IMR-90 (cell line): ENCODE data around the gene CDNF. TPM values are rescaled to one million over a fixed set of nuclear protein-coding genes. Genes with fewer than 3 reads are reported as not detected.

Source experiments
- ATAC-seq: fragments of 200-7000 bp; cut with Tn5 transposase; 2 replicates; pipeline ENCODE4 v1.9.1; 2020; ENCODE audit warnings: low read depth, mild to moderate bottlenecking, moderate library complexity
- BruUV-seq: library from RNA; stranded (reverse); fragments of 400-500 nt; replicated peaks from 2 replicates; lab custom pipeline; 2021; lab: Mats Ljungman, UMichigan
- CTCF ChIA-PET: fragments of 300-600 bp; formaldehyde crosslinking; extraction: SDS; loops from one replicate; lab custom pipeline; 2021; ENCODE audit warnings: antibody characterized with exemption; lab: Yijun Ruan, JAX
- POLR2A ChIA-PET: fragments of 300-600 bp; sonication (Branson Sonifier 250); formaldehyde crosslinking; loops from one replicate; lab custom pipeline; 2022; ENCODE audit warnings: antibody characterized with exemption; ENCODE audit not compliant: unreplicated experiment; lab: Charles Lee
- DNase-seq: peaks from one replicate; pipeline ENCODE4 v3.0.0; 2013
- H2AFZ ChIP-seq: replicated peaks from 2 replicates; pipeline ENCODE3; 2013; ENCODE audit warnings: low read length, mild to moderate bottlenecking; ENCODE audit not compliant: poor library complexity
- H2AK5ac ChIP-seq: 2 replicates; pipeline ENCODE4 v1.6.1; 2013; ENCODE audit warnings: low read depth, low read length, inconsistent platforms
- H2AK9ac ChIP-seq: replicated peaks from 2 replicates; pipeline ENCODE3; 2013; ENCODE audit warnings: mild to moderate bottlenecking, low read depth, low read length, moderate library complexity; ENCODE audit not compliant: poor library complexity
- H2BK120ac ChIP-seq: 2 replicates; pipeline ENCODE4 v1.6.1; 2013; ENCODE audit warnings: low read depth, low read length, inconsistent platforms
- H2BK15ac ChIP-seq: 3 replicates; pipeline ENCODE4 v1.6.1; 2013; ENCODE audit warnings: low read depth, low read length, inconsistent platforms
- H2BK20ac ChIP-seq: 2 replicates; pipeline ENCODE4 v1.6.1; 2013; ENCODE audit warnings: low read depth, mild to moderate bottlenecking, inconsistent platforms, low read length, moderate library complexity
- H2BK5ac ChIP-seq: 2 replicates; pipeline ENCODE4 v1.6.1; 2013; ENCODE audit warnings: mild to moderate bottlenecking, low read depth, low read length, inconsistent platforms; ENCODE audit not compliant: poor library complexity, severe bottlenecking
- H3K14ac ChIP-seq: replicated peaks from 2 replicates; pipeline ENCODE4 v1.6.1; 2013; ENCODE audit warnings: low read depth, low read length, inconsistent platforms
- H3K18ac ChIP-seq: 2 replicates; pipeline ENCODE4 v1.6.1; 2013; ENCODE audit warnings: low read depth, low read length, control low read depth
- H3K23ac ChIP-seq: 2 replicates; pipeline ENCODE4 v1.6.1; 2013; ENCODE audit warnings: low read depth, low read length, inconsistent platforms
- H3K27ac ChIP-seq: 2 replicates; pipeline ENCODE4 v1.5.1; 2013; ENCODE audit warnings: mild to moderate bottlenecking, control low read depth, low read length; ENCODE audit not compliant: insufficient read depth
- H3K27me3 ChIP-seq: 2 replicates; pipeline ENCODE4 v1.6.1; 2013; ENCODE audit warnings: low read length; ENCODE audit not compliant: control insufficient read depth, insufficient read depth
- H3K36me3 ChIP-seq: 2 replicates; pipeline ENCODE4 v1.6.1; 2013; ENCODE audit warnings: low read length, mixed read lengths; ENCODE audit not compliant: control insufficient read depth, insufficient read depth
- H3K4ac ChIP-seq: 2 replicates; pipeline ENCODE4 v1.6.1; 2013; ENCODE audit warnings: low read depth, low read length, inconsistent platforms
- H3K4me1 ChIP-seq: 2 replicates; pipeline ENCODE4 v1.6.1; 2013; ENCODE audit warnings: low read length, mixed read lengths; ENCODE audit not compliant: control insufficient read depth, insufficient read depth
- H3K4me2 ChIP-seq: 2 replicates; pipeline ENCODE4 v1.6.1; 2013; ENCODE audit warnings: low read depth, mild to moderate bottlenecking, control low read depth, low read length, moderate library complexity
- H3K4me3 ChIP-seq: 2 replicates; pipeline ENCODE4 v1.5.1; 2013; ENCODE audit warnings: low read depth, mild to moderate bottlenecking, control low read depth, low read length, moderate library complexity; ENCODE audit not compliant: insufficient read depth
- H3K56ac ChIP-seq: 2 replicates; pipeline ENCODE4 v1.6.1; 2013; ENCODE audit warnings: low read length, inconsistent platforms; ENCODE audit not compliant: insufficient read depth; ENCODE audit errors: extremely low read depth
- H3K79me1 ChIP-seq, 2 experiments: 2 replicates each; pipeline ENCODE4 v1.6.1; 2013; ENCODE audit warnings: low read length in 2 of 2, inconsistent platforms in 1 of 2, low read depth in 1 of 2
- H3K9ac ChIP-seq: 2 replicates; pipeline ENCODE4 v1.6.1; 2013; ENCODE audit warnings: low read depth, low read length, control low read depth
- H3K9me1 ChIP-seq: 2 replicates; pipeline ENCODE4 v1.6.1; 2013; ENCODE audit warnings: low read length, inconsistent platforms; ENCODE audit not compliant: insufficient read depth
- H3K9me3 ChIP-seq: 2 replicates; pipeline ENCODE4 v1.6.1; 2013; ENCODE audit warnings: low read length; ENCODE audit not compliant: control insufficient read depth, insufficient read depth
- H4K20me1 ChIP-seq: 2 replicates; pipeline ENCODE4 v1.6.1; 2013; ENCODE audit warnings: low read length, inconsistent platforms; ENCODE audit not compliant: insufficient read depth
- H4K5ac ChIP-seq: 2 replicates; pipeline ENCODE4 v1.6.1; 2013; ENCODE audit warnings: mild to moderate bottlenecking, low read depth, low read length, control low read depth
- H4K8ac ChIP-seq, 2 experiments: 2 replicates each; pipeline ENCODE4 v1.6.1; 2013; ENCODE audit warnings: low read depth in 2 of 2, low read length in 2 of 2, control low read depth in 1 of 2, inconsistent platforms in 1 of 2
- H4K91ac ChIP-seq: 2 replicates; pipeline ENCODE4 v1.6.1; 2013; ENCODE audit warnings: low read depth, low read length, inconsistent platforms; ENCODE audit not compliant: insufficient read depth
- FOS ChIP-seq: fragments of 150-350 bp; IDR thresholded peaks from 2 replicates; pipeline ENCODE4 v1.6.1; 2016; ENCODE audit warnings: low read depth, low read length
- MXI1 ChIP-seq: IDR thresholded peaks from 2 replicates; pipeline ENCODE4 v1.6.1; 2012; ENCODE audit warnings: low read depth, mild to moderate bottlenecking, low read length, moderate library complexity, borderline replicate concordance
- WGBS, 2 experiments: methylation state at CpG; one replicate each; pipeline versions ENCODE4 v1.1.5 to v1.1.7; 2013; ENCODE audit warnings: missing lambda C conversion rate in 2 of 2; ENCODE audit not compliant: insufficient read length in 1 of 2; ENCODE audit errors: extremely low coverage in 2 of 2; 5-methylcytosine and 5-hydroxymethylcytosine counted together
- dilution Hi-C: fragments of 300-500 bp; cut with HindIII; formaldehyde crosslinking; loops from one replicate; pipeline ENCODE4 v1.14.3; 2018; ENCODE audit warnings: low sequenced_read_pairs; ENCODE audit not compliant: unreplicated experiment
- in situ Hi-C: fragments of 300-500 bp; cut with MboI; formaldehyde crosslinking; loops from 3 replicates; pipeline ENCODE4 v1.14.3; 2019; ENCODE audit warnings: low sequenced_read_pairs, inconsistent platforms, mixed read lengths
- intact Hi-C: fragments of 100-400 bp; cut with micrococcal nuclease; formaldehyde crosslinking; loops from 2 replicates; pipeline ENCODE4 v1.10.0; 2022
- polyA plus RNA-seq, 3 experiments: library from polyadenylated mRNA; depleted of rRNA; stranded (reverse); fragments of >200 nt; gene quantifications; 2 replicates each; pipeline ENCODE4 v1.2.3, GENCODE V29; 2012; ENCODE audit warnings: low replicate concordance in 1 of 3
- total RNA-seq: library from RNA; depleted of rRNA; stranded (reverse); fragments of >200 nt; gene quantifications from 2 replicates; pipeline ENCODE4 v1.2.3, GENCODE V29; 2012
- TF ChIP-seq, protein P1 (sequence below): fragments of 150-350 bp; IDR thresholded peaks from 2 replicates; pipeline ENCODE4 v1.6.1; 2016; ENCODE audit warnings: low read depth, mild to moderate bottlenecking, low read length, moderate library complexity, borderline replicate concordance

Gene CDNF
- total and polyA plus RNA-seq, 2 of the 4 experiments (the other 2 are of a cell fraction): 0.72 to 1.3 TPM

- Histone ChIP-seq H2BK5ac (no peak overlapping the region), H3K14ac (no peak overlapping the region), H3K79me1 (no peaks in the 10 kb centered on the region; a peak in 1 of 4 replicates), H3K9ac (no peak overlapping the region), H3K23ac (no peak overlapping the region), H3K9me1 (peaks cover 7% of the 10 kb centered on the region), H3K9me3 (no peaks in the 10 kb centered on the region), H4K91ac (no peak overlapping the region), H3K4ac (no peak overlapping the region), H3K56ac (no peak overlapping the region), H2AK5ac (no peak overlapping the region), H3K36me3 (peaks cover 9% of the 10 kb centered on the region), H2BK20ac (no peak overlapping the region), H3K4me1 (peaks cover 3% of the 10 kb centered on the region; the same call in 1 of the 2 replicates), H3K4me2 (no peak overlapping the region), H4K8ac (no peak overlapping the region), H2AFZ (no peak overlapping the region), H3K18ac (no peak overlapping the region), H4K20me1 (no peaks in the 10 kb centered on the region), H2AK9ac (no peak overlapping the region), H3K27me3 (no peaks in the 10 kb centered on the region), H2BK15ac (no peak overlapping the region), H3K4me3 (no peak overlapping the region), H3K27ac (no peak overlapping the region), H2BK120ac (no peak overlapping the region), H4K5ac (no peak overlapping the region)
- TF ChIP-seq FOS: no peak
- TF ChIP-seq, protein P1, sequence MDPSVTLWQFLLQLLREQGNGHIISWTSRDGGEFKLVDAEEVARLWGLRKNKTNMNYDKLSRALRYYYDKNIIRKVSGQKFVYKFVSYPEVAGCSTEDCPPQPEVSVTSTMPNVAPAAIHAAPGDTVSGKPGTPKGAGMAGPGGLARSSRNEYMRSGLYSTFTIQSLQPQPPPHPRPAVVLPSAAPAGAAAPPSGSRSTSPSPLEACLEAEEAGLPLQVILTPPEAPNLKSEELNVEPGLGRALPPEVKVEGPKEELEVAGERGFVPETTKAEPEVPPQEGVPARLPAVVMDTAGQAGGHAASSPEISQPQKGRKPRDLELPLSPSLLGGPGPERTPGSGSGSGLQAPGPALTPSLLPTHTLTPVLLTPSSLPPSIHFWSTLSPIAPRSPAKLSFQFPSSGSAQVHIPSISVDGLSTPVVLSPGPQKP: no peak
- no peak for TF ChIP-seq MXI1
- BruUV-seq: no TSS peak
- intact Hi-C loops: no loop called here
- in situ Hi-C loops: no loop called here
- POLR2A ChIA-PET: interaction anchor here (0.7 kb wide), 1 partner anchor 471 kb away, joined by 3 read pairs; no protein-coding TSS in a partner anchor
- CTCF ChIA-PET: no interaction called here
- DNase-seq (no peak), ATAC-seq (no peak)
- WGBS, 2 experiments: no CpG with 5 or more reads among the region's 6 CpGs
- dilution Hi-C loops: no loop called here
These were observed 20.6 kb upstream of the CDNF start for GRCh38 chr10:14858338-14858960.
